ENCODE data around the gene LARGE1.

The LARGE1 gene

DNA sequence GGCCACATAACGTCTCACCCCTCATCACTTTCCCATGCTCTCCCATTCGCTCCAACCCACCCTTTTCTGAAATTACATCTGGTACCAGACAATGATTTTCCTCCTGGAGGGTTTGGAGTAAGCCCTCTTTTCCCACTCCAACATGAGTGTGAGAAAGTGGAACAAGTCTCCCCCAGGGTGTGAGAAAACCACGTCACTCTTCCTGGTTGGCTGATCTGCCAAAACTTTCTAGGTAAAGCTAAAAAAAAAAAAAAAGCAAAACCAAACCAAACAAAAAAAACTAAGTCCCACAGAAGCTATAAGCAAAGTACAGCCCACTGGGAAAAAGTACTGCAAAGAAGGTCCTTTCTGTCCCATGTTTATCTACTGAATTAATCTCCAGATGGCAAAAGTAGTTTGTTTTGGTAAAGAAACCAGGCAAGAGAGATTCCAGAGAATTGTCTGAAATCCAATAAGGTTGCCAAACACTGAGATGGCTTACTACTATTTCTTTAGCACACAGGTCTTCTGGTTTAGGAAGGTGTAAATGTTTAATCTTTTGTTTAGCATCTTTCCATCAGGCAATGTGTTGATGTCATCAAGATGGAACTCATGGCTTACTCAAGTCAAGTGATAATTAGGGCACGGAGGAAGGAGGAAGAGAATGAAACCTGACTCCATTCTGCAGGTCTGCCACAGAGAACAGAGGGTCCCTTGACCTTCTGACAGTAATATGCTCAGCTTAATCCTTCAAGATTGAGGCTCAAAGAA lies 395.6 kb downstream of the LARGE1 start:
- in situ Hi-C loops (cut with MboI; ENCODE audit: low sequenced_read_pairs, unreplicated experiment) = loop anchor here (25.0 kb wide), 2 partner anchors 212 to 588 kb away; no protein-coding TSS in a partner anchor
- TF ChIP-seq, protein P1, sequence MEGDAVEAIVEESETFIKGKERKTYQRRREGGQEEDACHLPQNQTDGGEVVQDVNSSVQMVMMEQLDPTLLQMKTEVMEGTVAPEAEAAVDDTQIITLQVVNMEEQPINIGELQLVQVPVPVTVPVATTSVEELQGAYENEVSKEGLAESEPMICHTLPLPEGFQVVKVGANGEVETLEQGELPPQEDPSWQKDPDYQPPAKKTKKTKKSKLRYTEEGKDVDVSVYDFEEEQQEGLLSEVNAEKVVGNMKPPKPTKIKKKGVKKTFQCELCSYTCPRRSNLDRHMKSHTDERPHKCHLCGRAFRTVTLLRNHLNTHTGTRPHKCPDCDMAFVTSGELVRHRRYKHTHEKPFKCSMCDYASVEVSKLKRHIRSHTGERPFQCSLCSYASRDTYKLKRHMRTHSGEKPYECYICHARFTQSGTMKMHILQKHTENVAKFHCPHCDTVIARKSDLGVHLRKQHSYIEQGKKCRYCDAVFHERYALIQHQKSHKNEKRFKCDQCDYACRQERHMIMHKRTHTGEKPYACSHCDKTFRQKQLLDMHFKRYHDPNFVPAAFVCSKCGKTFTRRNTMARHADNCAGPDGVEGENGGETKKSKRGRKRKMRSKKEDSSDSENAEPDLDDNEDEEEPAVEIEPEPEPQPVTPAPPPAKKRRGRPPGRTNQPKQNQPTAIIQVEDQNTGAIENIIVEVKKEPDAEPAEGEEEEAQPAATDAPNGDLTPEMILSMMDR (IDR thresholded peaks at IDR 0.05; ENCODE audit: borderline replicate concordance, control extremely low read depth, extremely low read depth, insufficient read depth, missing control alignments) = no peak
- DNase-seq (ENCODE audit: low spot score) = no peak

DNA sequence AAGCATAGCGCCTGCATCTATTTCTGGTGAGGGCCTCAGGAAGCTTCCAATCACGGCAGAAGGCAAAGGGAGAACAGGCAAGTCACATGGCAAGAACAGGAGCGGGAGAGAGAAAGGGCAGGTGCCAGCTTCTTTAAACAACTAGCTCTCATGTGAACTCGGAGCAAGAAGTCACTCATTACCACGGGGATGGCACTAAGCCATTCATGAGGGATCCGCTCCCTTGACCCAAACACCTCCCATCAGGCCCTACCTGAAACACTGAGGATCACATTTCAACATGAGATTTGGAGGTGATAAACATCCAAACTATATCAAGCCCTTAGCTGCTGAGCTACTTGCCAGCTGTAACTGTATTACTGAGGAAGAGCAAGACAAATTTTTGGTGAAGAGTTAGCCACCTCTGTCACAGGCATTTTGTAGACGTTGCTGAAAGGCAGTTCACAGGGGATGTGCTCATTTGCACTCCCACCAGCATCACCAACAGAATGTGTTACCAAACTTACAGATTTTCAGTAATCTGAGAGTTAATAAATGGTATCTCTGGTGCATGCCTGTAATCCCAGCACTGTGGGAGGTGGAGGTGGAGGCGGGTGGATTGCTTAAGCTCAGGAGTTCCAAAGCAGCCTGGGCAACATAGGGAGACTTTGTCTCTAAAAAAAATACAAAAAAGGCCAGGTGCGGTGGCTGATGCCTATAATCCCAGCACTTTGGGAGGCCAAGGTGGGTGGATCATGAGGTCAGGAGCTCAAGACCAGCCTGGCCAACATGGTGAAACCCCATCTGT lies 398.2 kb downstream of the LARGE1 start:
- in situ Hi-C loops (cut with MboI; ENCODE audit: low sequenced_read_pairs, unreplicated experiment) = loop anchor here (25.0 kb wide), 2 partner anchors 210 to 590 kb away; no protein-coding TSS in a partner anchor
- DNase-seq (ENCODE audit: low spot score) = no peak
- TF ChIP-seq, protein P1 (IDR thresholded peaks at IDR 0.05; ENCODE audit: borderline replicate concordance, control extremely low read depth, extremely low read depth, insufficient read depth, missing control alignments) = no peak

DNA sequence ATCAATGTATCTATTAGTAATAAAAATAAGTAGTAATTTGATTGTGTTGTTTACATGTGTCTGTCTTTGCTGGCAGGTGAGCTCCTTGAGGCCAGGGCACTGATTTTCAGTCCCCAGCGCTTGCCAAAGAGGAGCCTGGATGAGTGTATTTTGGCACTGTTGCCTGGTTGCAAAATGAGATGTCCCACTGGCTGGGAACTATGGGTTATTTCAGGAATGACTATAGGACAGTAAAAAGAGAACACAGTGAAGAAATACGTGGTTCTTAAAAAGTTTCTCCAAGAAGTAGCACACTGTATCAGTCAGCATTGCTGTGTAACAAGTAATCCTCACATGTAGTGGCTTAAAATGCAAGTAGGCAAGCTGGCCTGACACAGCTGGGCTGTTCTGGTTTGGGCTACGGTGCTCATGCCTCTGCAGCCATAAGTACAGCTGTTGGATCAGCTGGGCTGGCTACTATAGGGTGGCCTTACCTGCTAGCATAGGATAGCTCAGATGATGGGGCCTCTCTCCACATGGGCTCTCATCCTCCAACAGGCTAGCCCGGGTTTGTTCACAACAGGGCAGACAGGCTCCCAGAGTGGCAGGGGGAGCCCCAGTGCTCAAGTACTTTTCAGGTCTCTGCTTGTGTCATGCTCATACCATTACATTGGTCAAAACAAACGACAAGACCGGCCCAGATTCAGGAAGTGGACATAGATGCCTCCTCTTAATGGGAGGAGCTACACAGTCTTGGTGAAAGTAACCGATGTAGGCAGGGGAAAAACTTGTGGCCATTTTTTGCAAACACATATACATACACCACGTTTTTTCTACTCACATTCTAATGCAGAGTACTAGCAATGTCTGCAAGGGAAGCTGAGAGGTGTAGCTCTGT lies 399.1 kb downstream of the LARGE1 start:
- TF ChIP-seq, protein P1 (IDR thresholded peaks at IDR 0.05; ENCODE audit: borderline replicate concordance, control extremely low read depth, extremely low read depth, insufficient read depth, missing control alignments) = no peak
- DNase-seq (ENCODE audit: low spot score) = no peak
- in situ Hi-C loops (cut with MboI; ENCODE audit: low sequenced_read_pairs, unreplicated experiment) = loop anchor here (25.0 kb wide), 2 partner anchors 209 to 591 kb away; no protein-coding TSS in a partner anchor

DNA sequence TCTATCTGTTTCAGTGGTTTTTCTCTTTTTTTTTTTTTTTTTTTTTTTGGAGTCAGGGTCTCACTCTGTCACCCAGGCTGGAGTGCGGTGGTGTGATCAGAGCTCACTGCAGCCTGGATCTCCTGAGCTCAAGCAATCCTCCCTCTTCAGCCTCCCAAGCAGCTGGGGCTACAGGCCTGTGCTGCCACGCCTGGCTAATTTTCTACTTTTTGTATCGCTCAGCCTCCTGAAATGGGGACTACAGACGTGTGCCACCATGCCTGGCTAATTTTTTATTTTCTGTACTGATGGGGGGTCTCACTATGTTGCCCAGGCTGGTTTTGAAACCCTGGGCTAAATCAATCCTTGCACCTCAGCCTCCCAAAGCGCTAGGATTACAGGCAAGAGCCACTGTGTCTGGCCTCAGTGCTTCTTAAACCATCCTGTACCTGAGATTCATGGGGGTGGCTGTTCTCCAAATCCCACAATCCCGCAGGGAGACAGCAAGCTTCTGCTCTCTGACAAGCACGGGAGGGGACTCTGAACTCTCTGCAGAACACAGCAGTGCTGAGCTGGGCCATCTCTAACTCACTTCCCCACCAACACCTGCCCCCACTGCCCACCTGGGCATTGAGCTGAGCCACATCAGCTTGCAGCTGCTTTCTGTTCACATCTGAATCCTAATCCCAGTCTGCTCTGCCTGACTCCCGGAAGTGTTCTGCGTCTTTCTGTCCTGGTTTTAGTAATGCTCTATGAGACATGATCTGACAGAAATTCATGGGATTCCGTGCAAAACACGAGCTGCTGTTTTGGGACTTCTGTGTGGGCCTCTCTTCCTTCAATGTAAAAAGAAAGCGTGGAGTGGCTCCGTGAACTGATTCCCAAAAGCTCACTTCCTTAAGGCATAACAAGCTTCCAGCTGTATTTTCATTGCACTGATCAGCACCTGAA lies 400.0 kb downstream of the LARGE1 start:
- in situ Hi-C loops (cut with MboI; ENCODE audit: low sequenced_read_pairs, unreplicated experiment) = loop anchor here (5.0 to 25.0 kb wide), 3 partner anchors 208 to 592 kb away; no protein-coding TSS in a partner anchor
- TF ChIP-seq, protein P1 (IDR thresholded peaks at IDR 0.05; ENCODE audit: borderline replicate concordance, control extremely low read depth, extremely low read depth, insufficient read depth, missing control alignments) = no peak

DNA sequence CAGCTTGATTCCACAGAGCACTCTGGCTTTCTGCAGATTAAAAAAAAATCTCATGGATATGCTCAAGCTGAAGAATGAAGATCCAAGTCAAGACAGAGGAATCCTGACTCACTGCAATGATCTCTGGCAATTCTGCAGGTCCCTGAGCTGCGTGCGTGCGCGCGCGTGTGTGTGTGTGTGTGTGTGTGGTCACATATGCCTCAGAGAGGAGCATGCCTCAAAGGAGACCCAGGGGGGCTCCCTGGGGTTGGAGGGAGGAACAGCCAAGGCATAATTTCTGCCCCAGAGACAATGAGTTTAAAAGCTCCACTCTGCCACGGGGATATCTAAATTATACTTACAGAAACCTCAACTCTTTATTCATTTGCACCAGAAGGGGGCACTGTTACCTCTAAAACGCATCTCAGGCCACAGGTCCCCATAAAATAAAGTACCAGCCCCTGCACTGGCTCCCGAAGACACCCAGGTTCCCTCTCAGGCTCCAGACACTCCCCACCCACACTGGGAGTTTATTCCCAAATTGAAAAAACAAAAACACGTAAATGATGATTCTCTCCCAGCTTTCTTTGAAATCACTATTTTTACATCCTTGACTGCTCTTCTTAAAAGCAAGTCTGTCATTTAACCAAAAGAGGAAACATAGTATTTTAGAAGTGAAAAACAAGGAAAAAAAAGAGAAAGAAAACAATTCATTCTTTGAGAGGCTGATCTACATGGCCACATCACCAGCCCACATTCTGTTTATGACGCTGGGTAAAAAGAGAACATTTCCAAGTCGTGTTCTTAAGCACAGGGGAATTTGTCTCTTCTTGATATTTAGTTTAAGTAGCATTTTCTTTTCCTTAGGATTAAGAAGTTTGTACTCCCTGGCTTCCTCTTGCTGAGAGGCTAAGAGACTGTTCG lies 401.0 kb downstream of the LARGE1 start:
- DNase-seq (ENCODE audit: low spot score) = peak; percentile 83
- TF ChIP-seq, protein P1 (IDR thresholded peaks at IDR 0.05; ENCODE audit: borderline replicate concordance, control extremely low read depth, extremely low read depth, insufficient read depth, missing control alignments) = peak; percentile 36
- in situ Hi-C loops (cut with MboI; ENCODE audit: low sequenced_read_pairs, unreplicated experiment) = loop anchor here (5.0 to 25.0 kb wide), 3 partner anchors 207 to 593 kb away; no protein-coding TSS in a partner anchor

More for the DNA sequence above, 400.0 kb downstream of the LARGE1 start:
- no peak for DNase-seq (ENCODE audit: low spot score)
